Keratinocyte (primary cell): ENCODE data around the gene P3R3URF. TPM values are rescaled to one million over a fixed set of nuclear protein-coding genes. Genes with fewer than 3 reads are reported as not detected.

Experiments
- DNase-seq: peaks from one replicate; pipeline ENCODE4 v3.0.0-alpha.2; 2011; ENCODE audit warnings: low read depth, missing footprints, low spot score
- FAIRE-seq: peaks from 2 replicates; lab custom pipeline; 2011; peaks lifted over from hg19 to GRCh38; lab: Jason Lieb, UNC
- H2AFZ ChIP-seq: 2 replicates; pipeline ENCODE4 v1.6.0; 2012; ENCODE audit warnings: low read length, control low read depth, inconsistent platforms; ENCODE audit not compliant: control insufficient read depth
- H3K27ac ChIP-seq: 2 replicates; pipeline ENCODE4 v1.5.1; 2011; ENCODE audit warnings: low read length; ENCODE audit not compliant: control insufficient read depth, insufficient read depth
- H3K27me3 ChIP-seq: 3 replicates; pipeline ENCODE4 v1.6.0; 2011; ENCODE audit warnings: low read length; ENCODE audit not compliant: control insufficient read depth, insufficient read depth; ENCODE audit errors: extremely low read depth
- H3K36me3 ChIP-seq, 2 experiments: 2 replicates in 1 of 2; 3 replicates in 1 of 2; pipeline ENCODE4 v1.5.1; 2011; ENCODE audit warnings: low read length in 2 of 2, mild to moderate bottlenecking in 1 of 2; ENCODE audit not compliant: control insufficient read depth in 2 of 2, insufficient read depth in 2 of 2; ENCODE audit errors: extremely low read depth in 1 of 2
- H3K4me1 ChIP-seq: 3 replicates; pipeline ENCODE4 v1.5.1; 2011; ENCODE audit warnings: low read length; ENCODE audit not compliant: control insufficient read depth, insufficient read depth; ENCODE audit errors: extremely low read depth
- H3K4me2 ChIP-seq: 3 replicates; pipeline ENCODE4 v1.6.0; 2011; ENCODE audit warnings: low read depth, low read length; ENCODE audit not compliant: control insufficient read depth, insufficient read depth; ENCODE audit errors: extremely low read depth
- H3K4me3 ChIP-seq, 3 experiments: fragments of 200-600 bp in 1 of 3; sonication (generic) in 1 of 3; 2 replicates in 2 of 3; 3 replicates in 1 of 3; pipeline ENCODE4 v1.5.1; 2011 to 2016; ENCODE audit warnings: low read length in 3 of 3, mild to moderate bottlenecking in 3 of 3, control low read depth in 2 of 3, inconsistent platforms in 1 of 3, low read depth in 1 of 3, mixed read lengths in 1 of 3, mixed run types in 1 of 3, moderate library complexity in 1 of 3; ENCODE audit not compliant: control insufficient read depth in 2 of 3, insufficient read depth in 2 of 3; ENCODE audit errors: extremely low read depth in 1 of 3
- H3K79me2 ChIP-seq: 2 replicates; pipeline ENCODE4 v1.6.0; 2012; ENCODE audit warnings: low read length; ENCODE audit not compliant: control insufficient read depth, insufficient read depth
- H3K9ac ChIP-seq: 3 replicates; pipeline ENCODE4 v1.6.0; 2011; ENCODE audit warnings: low read length; ENCODE audit not compliant: control insufficient read depth, insufficient read depth; ENCODE audit errors: extremely low read depth
- H3K9me1 ChIP-seq: 3 replicates; pipeline ENCODE4 v1.6.0; 2011; ENCODE audit warnings: low read length; ENCODE audit not compliant: control insufficient read depth, insufficient read depth; ENCODE audit errors: extremely low read depth
- H3K9me3 ChIP-seq: 2 replicates; pipeline ENCODE4 v1.5.1; 2012; ENCODE audit warnings: low read depth, low read length; ENCODE audit not compliant: control insufficient read depth
- H4K20me1 ChIP-seq: 3 replicates; pipeline ENCODE4 v1.6.0; 2011; ENCODE audit warnings: low read length; ENCODE audit not compliant: control insufficient read depth, insufficient read depth; ENCODE audit errors: extremely low read depth
- CTCF ChIP-seq, 3 experiments: IDR thresholded peaks in 1 of 3; conservative IDR thresholded peaks in 1 of 3; optimal IDR thresholded peaks in 1 of 3; 2 replicates in 2 of 3; 3 replicates in 1 of 3; pipeline versions ENCODE3 to v1.5.1; 2011; ENCODE audit warnings: low read length in 3 of 3, mild to moderate bottlenecking in 3 of 3, moderate library complexity in 2 of 3, control low read depth in 1 of 3, inconsistent platforms in 1 of 3; ENCODE audit not compliant: insufficient read depth in 2 of 3; ENCODE audit errors: extremely low read depth in 1 of 3
- EZH2 ChIP-seq: IDR thresholded peaks from one replicate; pipeline ENCODE4 v1.6.1; 2012; ENCODE audit warnings: inconsistent platforms, mild to moderate bottlenecking, low read length, moderate library complexity
- dilution Hi-C: fragments of 300-500 bp; cut with MboI; formaldehyde crosslinking; loops from one replicate; pipeline ENCODE4 v1.7.0; 2020; ENCODE audit warnings: low sequenced_read_pairs; ENCODE audit not compliant: extremely low pct_ligation_motif_present
- polyA plus RNA-seq, 5 experiments: library from polyadenylated mRNA; depleted of rRNA in 3 of 5; stranded (reverse) in 3 of 5; stranded (forward) in 1 of 5; unstranded in 1 of 5; fragments of >200 nt; gene quantifications; 1 replicate in 1 of 5; 2 replicates in 3 of 5; 3 replicates in 1 of 5; pipeline versions ENCODE4 v1.2.1 to v1.2.3, GENCODE V29; 2011 to 2012; ENCODE audit warnings: missing spikeins in 2 of 5, low read depth in 1 of 5, low replicate concordance in 1 of 5

Gene P3R3URF
- polyA plus RNA-seq, 1 donor (not counting 4 experiments of a cell fraction or from before 2014, with no cell fraction given): not detected

DNA sequence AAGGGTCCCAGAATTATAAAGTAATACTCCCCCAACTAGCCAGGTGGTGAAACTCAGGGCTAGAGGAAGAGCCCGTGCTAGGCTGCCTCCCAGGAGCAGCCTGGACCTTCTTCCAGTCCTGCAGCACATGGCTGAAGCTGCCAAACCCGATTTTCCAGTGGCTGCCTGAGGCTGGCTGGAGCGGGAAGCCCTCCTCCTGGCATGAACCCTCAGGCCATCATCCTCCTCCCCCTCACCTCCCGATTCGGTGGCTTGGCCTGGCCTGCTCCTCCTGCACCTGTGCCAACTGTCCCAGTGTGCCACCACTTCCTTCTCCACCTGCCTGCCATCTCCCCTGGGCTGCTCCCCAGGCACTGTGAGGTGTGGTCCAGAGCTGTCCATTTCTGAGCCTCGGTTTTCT lies 4.4 kb downstream of the P3R3URF start:
- H3K27me3 ChIP-seq: peaks cover 14% of the 10 kb centered on the region
- dilution Hi-C loops: no loop called here
- no peak overlapping the region for H2AFZ ChIP-seq
- H3K36me3 ChIP-seq: no peaks in the 10 kb centered on the region
- H3K9me1 ChIP-seq: no peaks in the 10 kb centered on the region
- H3K4me2 ChIP-seq: no peak overlapping the region
- no peak for TF ChIP-seq CTCF (optimal IDR thresholded peaks at IDR 0.05 in 1 of 3, IDR thresholded peaks at IDR 0.05 in 1 of 3, conservative IDR thresholded peaks at IDR 0.05 in 1 of 3; ENCODE audit: extremely low read depth in 1 of 3, insufficient read depth in 2 of 3, low read length in 3 of 3)
- no peak for TF ChIP-seq EZH2
- DNase-seq (no peak), FAIRE-seq (no peak)
- peaks cover 21% of the 10 kb centered on the region for H3K4me1 ChIP-seq
- no peaks in the 10 kb centered on the region for H4K20me1 ChIP-seq
- H3K79me2 ChIP-seq: no peaks in the 10 kb centered on the region
- no peak overlapping the region for H3K9ac ChIP-seq
- H3K27ac ChIP-seq: no peak overlapping the region
- no peak overlapping the region for H3K4me3 ChIP-seq
- no peaks in the 10 kb centered on the region for H3K9me3 ChIP-seq

DNA sequence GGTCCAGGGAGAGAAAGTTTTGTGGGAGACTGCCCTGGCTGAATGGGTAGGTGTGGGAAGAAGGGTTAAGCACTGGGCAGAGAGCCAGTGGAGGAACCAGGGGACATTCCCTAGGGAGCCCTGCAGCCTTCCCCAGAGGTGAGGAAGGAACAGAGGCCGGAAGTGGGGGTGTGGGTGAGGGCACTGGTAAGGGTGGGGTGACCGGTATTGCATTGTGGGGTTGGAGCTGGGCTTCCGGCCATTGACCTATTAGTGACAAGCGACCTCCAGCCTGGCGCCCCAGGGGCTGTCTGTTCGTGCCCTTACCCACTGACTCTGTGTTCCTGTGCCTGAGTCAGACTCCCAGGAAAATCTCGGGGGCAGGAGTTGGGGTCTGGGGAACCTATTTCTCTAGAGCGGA lies 4.9 kb downstream of the P3R3URF start:
- H3K9ac ChIP-seq: no peak overlapping the region
- H3K4me3 ChIP-seq: no peak overlapping the region
- DNase-seq (no peak), FAIRE-seq (no peak)
- no peak overlapping the region for H3K27ac ChIP-seq
- TF ChIP-seq EZH2 (no peak), CTCF (optimal IDR thresholded peaks at IDR 0.05 in 1 of 3, IDR thresholded peaks at IDR 0.05 in 1 of 3, conservative IDR thresholded peaks at IDR 0.05 in 1 of 3; ENCODE audit: extremely low read depth in 1 of 3, insufficient read depth in 2 of 3, low read length in 3 of 3) (no peak)
- no peak overlapping the region for H2AFZ ChIP-seq
- H4K20me1 ChIP-seq: no peaks in the 10 kb centered on the region
- no peaks in the 10 kb centered on the region for H3K79me2 ChIP-seq
- H3K27me3 ChIP-seq: peaks cover 17% of the 10 kb centered on the region
- no peaks in the 10 kb centered on the region for H3K9me3 ChIP-seq
- H3K9me1 ChIP-seq: no peaks in the 10 kb centered on the region
- H3K4me1 ChIP-seq: peaks cover 21% of the 10 kb centered on the region
- no peaks in the 10 kb centered on the region for H3K36me3 ChIP-seq
- dilution Hi-C loops: no loop called here
- H3K4me2 ChIP-seq: no peak overlapping the region
